IMR-90 (cell line): ENCODE results near the gene SLC6A7. TPM values are rescaled to one million over a fixed set of nuclear protein-coding genes. Genes with fewer than 3 reads are reported as not detected.

Experiments used
- ATAC-seq: fragments of 200-7000 bp; cut with Tn5 transposase; 2 replicates; pipeline ENCODE4 v1.9.1; 2020; ENCODE audit warnings: low read depth, mild to moderate bottlenecking, moderate library complexity
- BruUV-seq: library from RNA; stranded (reverse); fragments of 400-500 nt; replicated peaks from 2 replicates; lab custom pipeline; 2021; lab: Mats Ljungman, UMichigan
- CTCF ChIA-PET: fragments of 300-600 bp; formaldehyde crosslinking; extraction: SDS; loops from one replicate; lab custom pipeline; 2021; ENCODE audit warnings: antibody characterized with exemption; lab: Yijun Ruan, JAX
- POLR2A ChIA-PET: fragments of 300-600 bp; sonication (Branson Sonifier 250); formaldehyde crosslinking; loops from one replicate; lab custom pipeline; 2022; ENCODE audit warnings: antibody characterized with exemption; ENCODE audit not compliant: unreplicated experiment; lab: Charles Lee
- DNase-seq: peaks from one replicate; pipeline ENCODE4 v3.0.0; 2013
- H2AFZ ChIP-seq: replicated peaks from 2 replicates; pipeline ENCODE3; 2013; ENCODE audit warnings: low read length, mild to moderate bottlenecking; ENCODE audit not compliant: poor library complexity
- H2AK5ac ChIP-seq: 2 replicates; pipeline ENCODE4 v1.6.1; 2013; ENCODE audit warnings: low read depth, low read length, inconsistent platforms
- H2AK9ac ChIP-seq: replicated peaks from 2 replicates; pipeline ENCODE3; 2013; ENCODE audit warnings: mild to moderate bottlenecking, low read depth, low read length, moderate library complexity; ENCODE audit not compliant: poor library complexity
- H2BK120ac ChIP-seq: 2 replicates; pipeline ENCODE4 v1.6.1; 2013; ENCODE audit warnings: low read depth, low read length, inconsistent platforms
- H2BK15ac ChIP-seq: 3 replicates; pipeline ENCODE4 v1.6.1; 2013; ENCODE audit warnings: low read depth, low read length, inconsistent platforms
- H2BK20ac ChIP-seq: 2 replicates; pipeline ENCODE4 v1.6.1; 2013; ENCODE audit warnings: low read depth, mild to moderate bottlenecking, inconsistent platforms, low read length, moderate library complexity
- H2BK5ac ChIP-seq: 2 replicates; pipeline ENCODE4 v1.6.1; 2013; ENCODE audit warnings: mild to moderate bottlenecking, low read depth, low read length, inconsistent platforms; ENCODE audit not compliant: poor library complexity, severe bottlenecking
- H3K14ac ChIP-seq: replicated peaks from 2 replicates; pipeline ENCODE4 v1.6.1; 2013; ENCODE audit warnings: low read depth, low read length, inconsistent platforms
- H3K18ac ChIP-seq: 2 replicates; pipeline ENCODE4 v1.6.1; 2013; ENCODE audit warnings: low read depth, low read length, control low read depth
- H3K23ac ChIP-seq: 2 replicates; pipeline ENCODE4 v1.6.1; 2013; ENCODE audit warnings: low read depth, low read length, inconsistent platforms
- H3K27ac ChIP-seq: 2 replicates; pipeline ENCODE4 v1.5.1; 2013; ENCODE audit warnings: mild to moderate bottlenecking, control low read depth, low read length; ENCODE audit not compliant: insufficient read depth
- H3K27me3 ChIP-seq: 2 replicates; pipeline ENCODE4 v1.6.1; 2013; ENCODE audit warnings: low read length; ENCODE audit not compliant: control insufficient read depth, insufficient read depth
- H3K36me3 ChIP-seq: 2 replicates; pipeline ENCODE4 v1.6.1; 2013; ENCODE audit warnings: low read length, mixed read lengths; ENCODE audit not compliant: control insufficient read depth, insufficient read depth
- H3K4ac ChIP-seq: 2 replicates; pipeline ENCODE4 v1.6.1; 2013; ENCODE audit warnings: low read depth, low read length, inconsistent platforms
- H3K4me1 ChIP-seq: 2 replicates; pipeline ENCODE4 v1.6.1; 2013; ENCODE audit warnings: low read length, mixed read lengths; ENCODE audit not compliant: control insufficient read depth, insufficient read depth
- H3K4me2 ChIP-seq: 2 replicates; pipeline ENCODE4 v1.6.1; 2013; ENCODE audit warnings: low read depth, mild to moderate bottlenecking, control low read depth, low read length, moderate library complexity
- H3K4me3 ChIP-seq: 2 replicates; pipeline ENCODE4 v1.5.1; 2013; ENCODE audit warnings: low read depth, mild to moderate bottlenecking, control low read depth, low read length, moderate library complexity; ENCODE audit not compliant: insufficient read depth
- H3K56ac ChIP-seq: 2 replicates; pipeline ENCODE4 v1.6.1; 2013; ENCODE audit warnings: low read length, inconsistent platforms; ENCODE audit not compliant: insufficient read depth; ENCODE audit errors: extremely low read depth
- H3K79me1 ChIP-seq, 2 experiments: 2 replicates each; pipeline ENCODE4 v1.6.1; 2013; ENCODE audit warnings: low read length in 2 of 2, inconsistent platforms in 1 of 2, low read depth in 1 of 2
- H3K9ac ChIP-seq: 2 replicates; pipeline ENCODE4 v1.6.1; 2013; ENCODE audit warnings: low read depth, low read length, control low read depth
- H3K9me1 ChIP-seq: 2 replicates; pipeline ENCODE4 v1.6.1; 2013; ENCODE audit warnings: low read length, inconsistent platforms; ENCODE audit not compliant: insufficient read depth
- H3K9me3 ChIP-seq: 2 replicates; pipeline ENCODE4 v1.6.1; 2013; ENCODE audit warnings: low read length; ENCODE audit not compliant: control insufficient read depth, insufficient read depth
- H4K20me1 ChIP-seq: 2 replicates; pipeline ENCODE4 v1.6.1; 2013; ENCODE audit warnings: low read length, inconsistent platforms; ENCODE audit not compliant: insufficient read depth
- H4K5ac ChIP-seq: 2 replicates; pipeline ENCODE4 v1.6.1; 2013; ENCODE audit warnings: mild to moderate bottlenecking, low read depth, low read length, control low read depth
- H4K8ac ChIP-seq, 2 experiments: 2 replicates each; pipeline ENCODE4 v1.6.1; 2013; ENCODE audit warnings: low read depth in 2 of 2, low read length in 2 of 2, control low read depth in 1 of 2, inconsistent platforms in 1 of 2
- H4K91ac ChIP-seq: 2 replicates; pipeline ENCODE4 v1.6.1; 2013; ENCODE audit warnings: low read depth, low read length, inconsistent platforms; ENCODE audit not compliant: insufficient read depth
- CEBPB ChIP-seq: IDR thresholded peaks from 2 replicates; pipeline ENCODE4 v1.6.1; 2012; ENCODE audit warnings: low read depth, low read length, improper control_type of control experiment
- NFE2L2 ChIP-seq: fragments of 150-350 bp; IDR thresholded peaks from 2 replicates; pipeline ENCODE4 v1.6.1; 2016; ENCODE audit warnings: low read depth, mild to moderate bottlenecking, low read length
- RAD21 ChIP-seq: IDR thresholded peaks from 2 replicates; pipeline ENCODE4 v1.6.1; 2012; ENCODE audit warnings: low read length, improper control_type of control experiment
- RCOR1 ChIP-seq: IDR thresholded peaks from 2 replicates; pipeline ENCODE4 v1.6.1; 2012; ENCODE audit warnings: mild to moderate bottlenecking, low read length, improper control_type of control experiment; ENCODE audit not compliant: insufficient replicate concordance
- WGBS, 2 experiments: methylation state at CpG; one replicate each; pipeline versions ENCODE4 v1.1.5 to v1.1.7; 2013; ENCODE audit warnings: missing lambda C conversion rate in 2 of 2; ENCODE audit not compliant: insufficient read length in 1 of 2; ENCODE audit errors: extremely low coverage in 2 of 2; 5-methylcytosine and 5-hydroxymethylcytosine counted together
- dilution Hi-C: fragments of 300-500 bp; cut with HindIII; formaldehyde crosslinking; loops from one replicate; pipeline ENCODE4 v1.14.3; 2018; ENCODE audit warnings: low sequenced_read_pairs; ENCODE audit not compliant: unreplicated experiment
- in situ Hi-C: fragments of 300-500 bp; cut with MboI; formaldehyde crosslinking; loops from 3 replicates; pipeline ENCODE4 v1.14.3; 2019; ENCODE audit warnings: low sequenced_read_pairs, inconsistent platforms, mixed read lengths
- intact Hi-C: fragments of 100-400 bp; cut with micrococcal nuclease; formaldehyde crosslinking; loops from 2 replicates; pipeline ENCODE4 v1.10.0; 2022
- polyA plus RNA-seq, 3 experiments: library from polyadenylated mRNA; depleted of rRNA; stranded (reverse); fragments of >200 nt; gene quantifications; 2 replicates each; pipeline ENCODE4 v1.2.3, GENCODE V29; 2012; ENCODE audit warnings: low replicate concordance in 1 of 3
- total RNA-seq: library from RNA; depleted of rRNA; stranded (reverse); fragments of >200 nt; gene quantifications from 2 replicates; pipeline ENCODE4 v1.2.3, GENCODE V29; 2012

SLC6A7 gene
- total and polyA plus RNA-seq, 2 of the 4 experiments (the other 2 are of a cell fraction), result under 0.01 TPM; not detected in 1

GRCh38 chr5:150252489-150252888, 62.6 kb downstream of the SLC6A7 start:
- H3K9ac ChIP-seq, result no peak overlapping the region
- ATAC-seq (no peak), DNase-seq (no peak)
- no TSS peak for BruUV-seq
- no peak overlapping the region for H4K91ac ChIP-seq
- dilution Hi-C loops, result no loop called here
- H3K18ac ChIP-seq, result no peak overlapping the region
- intact Hi-C loops, result no loop called here
- H3K4me3 ChIP-seq, result no peak overlapping the region
- H2AK5ac ChIP-seq, result no peak overlapping the region
- no peak overlapping the region for H3K4me2 ChIP-seq
- ChIA-PET CTCF (no interaction called here), POLR2A (no interaction called here)
- no peaks in the 10 kb centered on the region for H3K9me3 ChIP-seq
- in situ Hi-C loops, result no loop called here
- H4K8ac ChIP-seq, result no peak overlapping the region
- no peak overlapping the region for H3K23ac ChIP-seq
- no peak overlapping the region for H3K27ac ChIP-seq
- H3K56ac ChIP-seq, result no peak overlapping the region
- no peak overlapping the region for H3K14ac ChIP-seq
- H3K79me1 ChIP-seq, result no peaks in the 10 kb centered on the region
- no peak overlapping the region for H3K4ac ChIP-seq
- H3K36me3 ChIP-seq, result no peaks in the 10 kb centered on the region
- TF ChIP-seq CEBPB, result no peak
- no peak for TF ChIP-seq NFE2L2
- TF ChIP-seq RCOR1, result no peak
- no peak for TF ChIP-seq RAD21
- H4K5ac ChIP-seq, result no peak overlapping the region
- H2BK20ac ChIP-seq, result no peak overlapping the region
- H2AK9ac ChIP-seq, result no peak overlapping the region
- WGBS, 2 experiments, result 100% methylated on average over 1 of the region's 6 CpGs; no CpG with 5 or more reads in 1 of the 2 experiments
- no peak overlapping the region for H2BK120ac ChIP-seq
- H2AFZ ChIP-seq, result no peak overlapping the region
- no peaks in the 10 kb centered on the region for H4K20me1 ChIP-seq
- H3K4me1 ChIP-seq, result peaks cover 2% of the 10 kb centered on the region; the same call in 1 of the 2 replicates
- H2BK5ac ChIP-seq, result no peak overlapping the region
- H3K27me3 ChIP-seq, result no peaks in the 10 kb centered on the region; the same call in 1 of the 2 replicates
- H3K9me1 ChIP-seq, result no peaks in the 10 kb centered on the region
- no peak overlapping the region for H2BK15ac ChIP-seq
